H9 (cell line): ENCODE measurements around the gene CDH16. TPM values are rescaled to one million over a fixed set of nuclear protein-coding genes. Genes with fewer than 3 reads are reported as not detected.

Source experiments
- DNase-seq: peaks from one replicate; pipeline ENCODE4 v3.0.0-alpha.2; 2017
- H2AFZ ChIP-seq: one replicate; pipeline ENCODE4 v1.6.1; 2013; ENCODE audit warnings: mild to moderate bottlenecking, low read length, control low read depth, moderate library complexity
- H2AK5ac ChIP-seq: 2 replicates; pipeline ENCODE4 v1.6.1; 2013; ENCODE audit warnings: low read length, control low read depth, mixed read lengths; ENCODE audit not compliant: insufficient read length
- H2BK120ac ChIP-seq: one replicate; pipeline ENCODE4 v1.6.1; 2013; ENCODE audit warnings: low read depth, mild to moderate bottlenecking, low read length, control low read depth, inconsistent platforms; ENCODE audit not compliant: poor library complexity, severe bottlenecking
- H2BK12ac ChIP-seq: 2 replicates; pipeline ENCODE4 v1.6.1; 2013; ENCODE audit warnings: low read length, control low read depth, mixed read lengths, low read depth; ENCODE audit not compliant: insufficient read length
- H2BK15ac ChIP-seq: 2 replicates; pipeline ENCODE4 v1.6.1; 2013; ENCODE audit warnings: low read depth, low read length, control low read depth
- H2BK20ac ChIP-seq: one replicate; pipeline ENCODE4 v1.6.1; 2013; ENCODE audit warnings: low read depth, mild to moderate bottlenecking, low read length, control low read depth, inconsistent platforms; ENCODE audit not compliant: poor library complexity, severe bottlenecking
- H2BK5ac ChIP-seq: 2 replicates; pipeline ENCODE4 v1.6.1; 2013; ENCODE audit warnings: low read length, control low read depth, mixed read lengths; ENCODE audit not compliant: insufficient read length
- H3K14ac ChIP-seq: 2 replicates; pipeline ENCODE4 v1.6.1; 2013; ENCODE audit warnings: low read length, control low read depth; ENCODE audit not compliant: insufficient read depth
- H3K18ac ChIP-seq: 2 replicates; pipeline ENCODE4 v1.6.1; 2013; ENCODE audit warnings: low read depth, mild to moderate bottlenecking, mixed read lengths, low read length, control low read depth; ENCODE audit not compliant: insufficient read length
- H3K23ac ChIP-seq: 2 replicates; pipeline ENCODE4 v1.6.1; 2013; ENCODE audit warnings: low read length, control low read depth, mixed read lengths, low read depth; ENCODE audit not compliant: insufficient read length
- H3K23me2 ChIP-seq: 2 replicates; pipeline ENCODE4 v1.6.1; 2013; ENCODE audit warnings: low read depth, mild to moderate bottlenecking, mixed read lengths, low read length, control low read depth; ENCODE audit not compliant: insufficient read length, poor library complexity, severe bottlenecking
- H3K27ac ChIP-seq: 2 replicates; pipeline ENCODE4 v1.5.1; 2013; ENCODE audit warnings: low read length, control low read depth, mixed read lengths, low read depth; ENCODE audit not compliant: insufficient read length
- H3K27me3 ChIP-seq: 2 replicates; pipeline ENCODE4 v1.6.1; 2013; ENCODE audit warnings: low read length, control low read depth, inconsistent platforms; ENCODE audit not compliant: insufficient read depth
- H3K4ac ChIP-seq: 2 replicates; pipeline ENCODE4 v1.6.1; 2013; ENCODE audit warnings: low read depth, mild to moderate bottlenecking, control low read depth, inconsistent platforms, low read length, moderate library complexity
- H3K4me1 ChIP-seq: 2 replicates; pipeline ENCODE4 v1.6.1; 2013; ENCODE audit warnings: low read length, control low read depth, inconsistent platforms; ENCODE audit not compliant: insufficient read depth
- H3K4me2 ChIP-seq: 2 replicates; pipeline ENCODE4 v1.6.1; 2013; ENCODE audit warnings: low read length, control low read depth, mixed read lengths; ENCODE audit not compliant: insufficient read length, insufficient read depth
- H3K56ac ChIP-seq: 2 replicates; pipeline ENCODE4 v1.6.1; 2013; ENCODE audit warnings: low read depth, mild to moderate bottlenecking, mixed read lengths, low read length, control low read depth; ENCODE audit not compliant: insufficient read length
- H3K79me1 ChIP-seq: 2 replicates; pipeline ENCODE4 v1.6.1; 2013; ENCODE audit warnings: low read depth, mild to moderate bottlenecking, moderate library complexity, low read length, control low read depth, inconsistent platforms; ENCODE audit not compliant: insufficient read depth, poor library complexity, severe bottlenecking
- H3K79me2 ChIP-seq: 2 replicates; pipeline ENCODE4 v1.6.1; 2013; ENCODE audit warnings: low read length, control low read depth, inconsistent platforms; ENCODE audit not compliant: insufficient read depth
- H3K9ac ChIP-seq: 2 replicates; pipeline ENCODE4 v1.6.1; 2013; ENCODE audit warnings: low read length, control low read depth, mixed read lengths; ENCODE audit not compliant: insufficient read length; ENCODE audit errors: extremely low read depth
- H3K9me3 ChIP-seq: one replicate; pipeline ENCODE4 v1.6.1; 2013; ENCODE audit warnings: low read depth, low read length, inconsistent platforms; ENCODE audit not compliant: control insufficient read depth
- H3T11ph ChIP-seq: one replicate; pipeline ENCODE4 v1.6.1; 2013; ENCODE audit warnings: mild to moderate bottlenecking, low read length, control low read depth, inconsistent platforms
- H4K20me1 ChIP-seq: one replicate; pipeline ENCODE4 v1.6.1; 2013; ENCODE audit not compliant: control insufficient read depth, insufficient read length, insufficient read depth
- H4K5ac ChIP-seq: 2 replicates; pipeline ENCODE4 v1.6.1; 2013; ENCODE audit warnings: low read depth, mild to moderate bottlenecking, mixed read lengths, low read length, control low read depth; ENCODE audit not compliant: insufficient read length
- H4K8ac ChIP-seq: replicated peaks from 2 replicates; pipeline ENCODE4 v1.6.1; 2013; ENCODE audit warnings: low read length, control low read depth, mixed read lengths, low read depth; ENCODE audit not compliant: insufficient read length
- H4K91ac ChIP-seq: 2 replicates; pipeline ENCODE4 v1.6.1; 2013; ENCODE audit warnings: low read depth, mild to moderate bottlenecking, moderate library complexity, mixed read lengths, low read length, control low read depth; ENCODE audit not compliant: insufficient read length
- H3K27ac Mint-ChIP-seq, 3 experiments: 2 replicates in 2 of 3; 3 replicates in 1 of 3; pipeline ENCODE4 v1.8.0; 2020 to 2021; ENCODE audit warnings: mixed read lengths in 3 of 3, mild to moderate bottlenecking in 1 of 3, moderate library complexity in 1 of 3
- H3K27me3 Mint-ChIP-seq: 2 replicates; pipeline ENCODE4 v1.8.0; 2021; ENCODE audit warnings: low read depth, mild to moderate bottlenecking, moderate library complexity, mixed read lengths
- H3K36me3 Mint-ChIP-seq, 3 experiments: 2 replicates in 2 of 3; 3 replicates in 1 of 3; pipeline ENCODE4 v1.8.0; 2020 to 2021; ENCODE audit warnings: low read depth in 3 of 3, mixed read lengths in 3 of 3; ENCODE audit not compliant: insufficient read depth in 1 of 3
- H3K4me1 Mint-ChIP-seq, 2 experiments: 2 replicates each; pipeline ENCODE4 v1.8.0; 2020; ENCODE audit warnings: mixed read lengths in 2 of 2
- H3K4me3 Mint-ChIP-seq, 2 experiments: 2 replicates in 1 of 2; 3 replicates in 1 of 2; pipeline ENCODE4 v1.8.0; 2020 to 2021; ENCODE audit warnings: mild to moderate bottlenecking in 2 of 2, mixed read lengths in 2 of 2, moderate library complexity in 1 of 2
- H3K9me3 Mint-ChIP-seq, 2 experiments: 2 replicates in 1 of 2; 3 replicates in 1 of 2; pipeline ENCODE4 v1.8.0; 2020; ENCODE audit warnings: mild to moderate bottlenecking in 2 of 2, mixed read lengths in 2 of 2, moderate library complexity in 1 of 2
- CTCF ChIP-seq: fragments of 200-600 bp; sonication (generic); conservative IDR thresholded peaks from 3 replicates; pipeline ENCODE4 v1.8.0; 2021; ENCODE audit warnings: antibody characterized with exemption, mild to moderate bottlenecking
- WGBS: extraction: QIAGEN DNeasy Blood & Tissue Kit; methylation state at CpG from one replicate; pipeline ENCODE4 v1.1.7; 2013; ENCODE audit warnings: missing lambda C conversion rate, low lambda C conversion rate, mixed read lengths; ENCODE audit not compliant: insufficient read length; ENCODE audit errors: extremely low coverage; 5-methylcytosine and 5-hydroxymethylcytosine counted together
- total RNA-seq: library from RNA; stranded (reverse); gene quantifications from 2 replicates; pipeline ENCODE4 v1.2.1, GENCODE V29; 2021

Gene CDH16
- total RNA-seq, 1 experiment from 2014 or later: not detected

GRCh38 chr16:66950971-66951790, 32.5 kb upstream of the CDH16 start:
- no peak overlapping the region for H3T11ph ChIP-seq
- no peaks in the 10 kb centered on the region for H3K23me2 ChIP-seq
- no peak overlapping the region for H2BK12ac ChIP-seq
- no peak overlapping the region for H2BK120ac ChIP-seq
- peaks cover 0 to 8% (median 6%) of the 10 kb centered on the region in 3 experiments; a peak in 4 of 7 replicates for H3K36me3 Mint-ChIP-seq
- H3K4me2 ChIP-seq: no peak overlapping the region
- H2AK5ac ChIP-seq: no peak overlapping the region
- H4K20me1 ChIP-seq: no peaks in the 10 kb centered on the region
- H3K4me1 Mint-ChIP-seq: peaks cover 11 to 13% of the 10 kb centered on the region in 2 experiments
- peaks cover 8% of the 10 kb centered on the region for H3K27me3 Mint-ChIP-seq
- no peak overlapping the region for H4K8ac ChIP-seq
- no peak overlapping the region for H2BK20ac ChIP-seq
- no peak overlapping the region for H2BK5ac ChIP-seq
- H3K9me3 ChIP-seq: no peaks in the 10 kb centered on the region
- H3K27me3 ChIP-seq: peaks cover 14% of the 10 kb centered on the region; the same call in 1 of the 2 replicates
- no peaks in the 10 kb centered on the region for H3K79me2 ChIP-seq
- DNase-seq: no peak
- H3K56ac ChIP-seq: no peak overlapping the region
- H3K23ac ChIP-seq: no peak overlapping the region
- no peak overlapping the region for H4K5ac ChIP-seq
- H3K79me1 ChIP-seq: no peaks in the 10 kb centered on the region
- no peak overlapping the region for H3K27ac Mint-ChIP-seq
- WGBS: no CpG with 5 or more reads among the region's 4 CpGs
- H3K14ac ChIP-seq: no peak overlapping the region
- H3K18ac ChIP-seq: no peak overlapping the region
- H3K9ac ChIP-seq: no peak overlapping the region
- H2AFZ ChIP-seq: no peak overlapping the region
- TF ChIP-seq CTCF: no peak
- peaks cover 6 to 8% of the 10 kb centered on the region in 2 experiments; a peak in 3 of 5 replicates for H3K9me3 Mint-ChIP-seq
- H2BK15ac ChIP-seq: no peak overlapping the region
- H3K27ac ChIP-seq: no peak overlapping the region
- no peak overlapping the region for H4K91ac ChIP-seq
- H3K4ac ChIP-seq: no peak overlapping the region
- no peaks in the 10 kb centered on the region for H3K4me1 ChIP-seq
- no peak overlapping the region for H3K4me3 Mint-ChIP-seq
